ENCODE results near the gene OGA. TPM values are rescaled to one million over a fixed set of nuclear protein-coding genes. Genes with fewer than 3 reads are reported as not detected.

The OGA gene
- total RNA-seq, 3 donors from 2014 or later, result 52.0 to 72.2 (median 64.5) TPM

- ATAC-seq, result no peak
- DNase-seq, result no peak
- H3K36me3 Mint-ChIP-seq (ENCODE audit: insufficient read depth), result no peaks in the 10 kb centered on the region
- H3K9me3 Mint-ChIP-seq, result no peaks in the 10 kb centered on the region
- H3K27me3 Mint-ChIP-seq (ENCODE audit: low read depth), result peaks cover 57% of the 10 kb centered on the region
- H3K4me1 Mint-ChIP-seq (ENCODE audit: low read depth), result peaks cover 8% of the 10 kb centered on the region
- H3K4me3 Mint-ChIP-seq, result no peak overlapping the region
These were observed 48.6 kb downstream of the OGA start for GRCh38 chr10:101769541-101770180.

GRCh38 chr10:101768791-101769170, 49.5 kb downstream of the OGA start:
- no peak for ATAC-seq
- Mint-ChIP-seq H3K9me3 (no peaks in the 10 kb centered on the region), H3K4me3 (no peak overlapping the region), H3K4me1 (ENCODE audit: low read depth) (peaks cover 2% of the 10 kb centered on the region), H3K27me3 (ENCODE audit: low read depth) (peaks cover 51% of the 10 kb centered on the region), H3K36me3 (ENCODE audit: insufficient read depth) (no peaks in the 10 kb centered on the region)
- DNase-seq, result no peak

- H3K4me3 Mint-ChIP-seq, result no peak overlapping the region
- no peaks in the 10 kb centered on the region for H3K9me3 Mint-ChIP-seq
- peaks cover 48% of the 10 kb centered on the region for H3K27me3 Mint-ChIP-seq (ENCODE audit: low read depth)
- H3K36me3 Mint-ChIP-seq (ENCODE audit: insufficient read depth), result no peaks in the 10 kb centered on the region
- DNase-seq (no peak), ATAC-seq (no peak)
- no peaks in the 10 kb centered on the region for H3K4me1 Mint-ChIP-seq (ENCODE audit: low read depth)
These were observed 50.1 kb downstream of the OGA start for GRCh38 chr10:101767966-101768790.

GRCh38 chr10:101767600-101767945, 50.7 kb downstream of the OGA start:
- H3K27me3 Mint-ChIP-seq (ENCODE audit: low read depth), result peaks cover 44% of the 10 kb centered on the region
- H3K4me1 Mint-ChIP-seq (ENCODE audit: low read depth), result no peaks in the 10 kb centered on the region

GRCh38 chr10:101766753-101767599, 51.3 kb downstream of the OGA start:
- Mint-ChIP-seq H3K9me3 (no peaks in the 10 kb centered on the region), H3K27me3 (ENCODE audit: low read depth) (peaks cover 42% of the 10 kb centered on the region), H3K4me3 (no peak overlapping the region), H3K4me1 (ENCODE audit: low read depth) (no peaks in the 10 kb centered on the region), H3K36me3 (ENCODE audit: insufficient read depth) (no peaks in the 10 kb centered on the region)
- ATAC-seq (no peak), DNase-seq (no peak)

More at GRCh38 chr10:101767600-101767945, 50.7 kb downstream of the OGA start:
- H3K36me3 Mint-ChIP-seq (ENCODE audit: insufficient read depth), result no peaks in the 10 kb centered on the region
- ATAC-seq (no peak), DNase-seq (no peak)
- H3K4me3 Mint-ChIP-seq, result no peak overlapping the region
- H3K9me3 Mint-ChIP-seq, result no peaks in the 10 kb centered on the region

GRCh38 chr10:101766306-101766705, 51.9 kb downstream of the OGA start:
- H3K9me3 Mint-ChIP-seq, result no peaks in the 10 kb centered on the region
- H3K36me3 Mint-ChIP-seq (ENCODE audit: insufficient read depth), result no peaks in the 10 kb centered on the region
- no peak overlapping the region for H3K4me3 Mint-ChIP-seq
- no peaks in the 10 kb centered on the region for H3K4me1 Mint-ChIP-seq (ENCODE audit: low read depth)
- DNase-seq, result no peak
- H3K27me3 Mint-ChIP-seq (ENCODE audit: low read depth), result peaks cover 40% of the 10 kb centered on the region
- no peak for ATAC-seq

GRCh38 chr10:101763141-101763846, 55.0 kb downstream of the OGA start:
- peaks cover 33% of the 10 kb centered on the region for H3K27me3 Mint-ChIP-seq (ENCODE audit: low read depth)
- ATAC-seq (no peak), DNase-seq (no peak)
- H3K9me3 Mint-ChIP-seq, result no peaks in the 10 kb centered on the region
- H3K4me3 Mint-ChIP-seq, result no peak overlapping the region
- H3K4me1 Mint-ChIP-seq (ENCODE audit: low read depth), result no peaks in the 10 kb centered on the region
- H3K36me3 Mint-ChIP-seq (ENCODE audit: insufficient read depth), result no peaks in the 10 kb centered on the region

GRCh38 chr10:101762736-101763135, 55.5 kb downstream of the OGA start:
- ATAC-seq (no peak), DNase-seq (no peak)
- H3K4me1 Mint-ChIP-seq (ENCODE audit: low read depth), result no peaks in the 10 kb centered on the region
- no peaks in the 10 kb centered on the region for H3K36me3 Mint-ChIP-seq (ENCODE audit: insufficient read depth)
- peaks cover 28% of the 10 kb centered on the region for H3K27me3 Mint-ChIP-seq (ENCODE audit: low read depth)
- H3K4me3 Mint-ChIP-seq, result no peak overlapping the region
- no peaks in the 10 kb centered on the region for H3K9me3 Mint-ChIP-seq

- Mint-ChIP-seq H3K9me3 (no peaks in the 10 kb centered on the region), H3K4me1 (ENCODE audit: low read depth) (no peaks in the 10 kb centered on the region), H3K36me3 (ENCODE audit: insufficient read depth) (no peaks in the 10 kb centered on the region), H3K4me3 (no peak overlapping the region), H3K27me3 (ENCODE audit: low read depth) (peaks cover 32% of the 10 kb centered on the region)
- ATAC-seq (no peak), DNase-seq (no peak)
These were observed 57.0 kb downstream of the OGA start for GRCh38 chr10:101761226-101761625.

GRCh38 chr10:101760510-101760909, 57.7 kb downstream of the OGA start:
- Mint-ChIP-seq H3K36me3 (ENCODE audit: insufficient read depth) (no peaks in the 10 kb centered on the region), H3K9me3 (no peaks in the 10 kb centered on the region), H3K4me3 (no peak overlapping the region), H3K4me1 (ENCODE audit: low read depth) (no peaks in the 10 kb centered on the region), H3K27me3 (ENCODE audit: low read depth) (peaks cover 29% of the 10 kb centered on the region)
- DNase-seq, result no peak
- ATAC-seq, result no peak

- no peak for ATAC-seq
These were observed 58.7 kb downstream of the OGA start for GRCh38 chr10:101759309-101760247.

GRCh38 chr10:101758858-101759257, 59.4 kb downstream of the OGA start:
- no peaks in the 10 kb centered on the region for H3K4me1 Mint-ChIP-seq (ENCODE audit: low read depth)
- H3K36me3 Mint-ChIP-seq (ENCODE audit: insufficient read depth), result no peaks in the 10 kb centered on the region
- H3K4me3 Mint-ChIP-seq, result no peak overlapping the region
- H3K9me3 Mint-ChIP-seq, result no peaks in the 10 kb centered on the region
- peaks cover 26% of the 10 kb centered on the region for H3K27me3 Mint-ChIP-seq (ENCODE audit: low read depth)
- DNase-seq (no peak), ATAC-seq (no peak)

More at GRCh38 chr10:101759309-101760247, 58.7 kb downstream of the OGA start:
- no peaks in the 10 kb centered on the region for H3K36me3 Mint-ChIP-seq (ENCODE audit: insufficient read depth)
- no peak for DNase-seq
- H3K27me3 Mint-ChIP-seq (ENCODE audit: low read depth), result peaks cover 27% of the 10 kb centered on the region
- H3K4me3 Mint-ChIP-seq, result no peak overlapping the region
- no peaks in the 10 kb centered on the region for H3K9me3 Mint-ChIP-seq
- no peaks in the 10 kb centered on the region for H3K4me1 Mint-ChIP-seq (ENCODE audit: low read depth)

- ATAC-seq (no peak), DNase-seq (no peak)
- Mint-ChIP-seq H3K36me3 (ENCODE audit: insufficient read depth) (no peaks in the 10 kb centered on the region), H3K4me3 (no peak overlapping the region), H3K9me3 (no peaks in the 10 kb centered on the region), H3K4me1 (ENCODE audit: low read depth) (no peaks in the 10 kb centered on the region), H3K27me3 (ENCODE audit: low read depth) (peaks cover 19% of the 10 kb centered on the region)
These were observed 66.0 kb downstream of the OGA start for GRCh38 chr10:101752241-101752640.
